ENCODE results near the gene GTF2H4. TPM values are rescaled to one million over a fixed set of nuclear protein-coding genes. Genes with fewer than 3 reads are reported as not detected.

The GTF2H4 gene
- total and polyA plus RNA-seq, 12 donors = 3.7 to 71.9 (median 29.9) TPM

DNA sequence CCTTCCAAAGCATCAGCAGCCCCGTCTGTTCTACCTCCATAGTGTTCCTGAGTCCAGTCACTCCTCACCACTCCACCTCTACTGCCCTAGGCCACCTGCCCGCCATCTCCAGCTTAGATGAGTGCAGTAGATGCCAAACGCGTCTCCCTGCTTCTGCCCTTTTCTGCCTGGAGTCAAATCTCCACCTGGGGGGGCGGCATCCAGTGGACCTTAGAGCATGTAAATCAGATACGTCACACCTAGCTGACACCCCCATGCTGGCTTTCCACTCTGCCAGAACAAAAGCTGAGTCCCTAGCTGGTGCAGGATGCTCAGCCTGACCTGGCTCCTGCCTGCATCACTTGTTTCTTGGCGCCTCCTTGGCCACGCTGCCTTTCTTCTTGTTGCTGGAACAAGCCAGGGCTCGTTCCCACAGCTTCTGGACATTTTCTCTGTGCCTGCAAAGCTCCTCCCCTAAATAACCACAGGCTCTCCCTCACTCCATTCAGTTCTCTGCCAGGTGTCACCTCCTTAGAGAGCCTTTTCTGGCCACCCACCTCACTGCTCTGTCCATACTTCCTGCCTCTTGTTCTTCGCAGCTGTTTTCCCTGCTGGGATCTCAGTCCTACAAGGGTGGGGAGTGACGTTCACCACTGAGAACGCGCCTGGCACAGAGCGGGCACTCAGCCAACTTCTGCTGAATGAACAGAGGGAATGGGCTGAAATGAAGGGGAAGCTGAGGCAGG, 17.9 kb upstream of the GTF2H4 start:
- no peak overlapping the region for H3K4me3 ChIP-seq
- peaks cover 0 to 46% of the 10 kb centered on the region in 2 donors for H3K36me3 ChIP-seq (replicated peaks in 1 of 2)
- H3K27ac ChIP-seq = no peak overlapping the region
- TF ChIP-seq POLR2A (IDR thresholded peaks at IDR 0.05) = no peak
- TF ChIP-seq, protein P1, sequence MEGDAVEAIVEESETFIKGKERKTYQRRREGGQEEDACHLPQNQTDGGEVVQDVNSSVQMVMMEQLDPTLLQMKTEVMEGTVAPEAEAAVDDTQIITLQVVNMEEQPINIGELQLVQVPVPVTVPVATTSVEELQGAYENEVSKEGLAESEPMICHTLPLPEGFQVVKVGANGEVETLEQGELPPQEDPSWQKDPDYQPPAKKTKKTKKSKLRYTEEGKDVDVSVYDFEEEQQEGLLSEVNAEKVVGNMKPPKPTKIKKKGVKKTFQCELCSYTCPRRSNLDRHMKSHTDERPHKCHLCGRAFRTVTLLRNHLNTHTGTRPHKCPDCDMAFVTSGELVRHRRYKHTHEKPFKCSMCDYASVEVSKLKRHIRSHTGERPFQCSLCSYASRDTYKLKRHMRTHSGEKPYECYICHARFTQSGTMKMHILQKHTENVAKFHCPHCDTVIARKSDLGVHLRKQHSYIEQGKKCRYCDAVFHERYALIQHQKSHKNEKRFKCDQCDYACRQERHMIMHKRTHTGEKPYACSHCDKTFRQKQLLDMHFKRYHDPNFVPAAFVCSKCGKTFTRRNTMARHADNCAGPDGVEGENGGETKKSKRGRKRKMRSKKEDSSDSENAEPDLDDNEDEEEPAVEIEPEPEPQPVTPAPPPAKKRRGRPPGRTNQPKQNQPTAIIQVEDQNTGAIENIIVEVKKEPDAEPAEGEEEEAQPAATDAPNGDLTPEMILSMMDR (IDR thresholded peaks at IDR 0.05) = no peak
- no peaks in the 10 kb centered on the region for H3K27me3 ChIP-seq
- no peaks in the 10 kb centered on the region for H3K9me3 ChIP-seq (replicated peaks in 1 of 3)
- intact Hi-C loops (cut with DNase I) = loop anchor here in 1 of 2 donors (10.0 kb wide), 1 partner anchor 145 kb away; the partner anchor contains the start of genes FLOT1 and IER3
- DNase-seq = peak in 4 of 7 donors; percentile 12 to 79 (median 25)
- peaks cover 11 to 24% of the 10 kb centered on the region in 2 donors for H3K4me1 ChIP-seq (replicated peaks in 1 of 2)
- 86 to 90% (median 89%) methylated on average over 13 to 14 of the region's 14 CpGs for WGBS, 4 donors

GRCh38 chr6:30890646-30891449, 17.2 kb upstream of the GTF2H4 start:
- peaks cover 0 to 53% of the 10 kb centered on the region in 2 donors for H3K36me3 ChIP-seq (replicated peaks in 1 of 2)
- H3K4me1 ChIP-seq (replicated peaks in 1 of 2) = peaks cover 6 to 17% of the 10 kb centered on the region in 2 donors
- no peak overlapping the region for H3K4me3 ChIP-seq
- no peaks in the 10 kb centered on the region for H3K9me3 ChIP-seq (replicated peaks in 1 of 3)
- no peak overlapping the region for H3K27ac ChIP-seq
- WGBS, 4 donors = 86 to 91% (median 90%) methylated on average over 5 to 12 of the region's 12 CpGs
- intact Hi-C loops (cut with DNase I) = no loop called here
- no peak for TF ChIP-seq POLR2A (IDR thresholded peaks at IDR 0.05)
- TF ChIP-seq, protein P1 (IDR thresholded peaks at IDR 0.05) = no peak
- H3K27me3 ChIP-seq = no peaks in the 10 kb centered on the region
- DNase-seq = peak in 2 of 7 donors; percentile 6 to 10

DNA sequence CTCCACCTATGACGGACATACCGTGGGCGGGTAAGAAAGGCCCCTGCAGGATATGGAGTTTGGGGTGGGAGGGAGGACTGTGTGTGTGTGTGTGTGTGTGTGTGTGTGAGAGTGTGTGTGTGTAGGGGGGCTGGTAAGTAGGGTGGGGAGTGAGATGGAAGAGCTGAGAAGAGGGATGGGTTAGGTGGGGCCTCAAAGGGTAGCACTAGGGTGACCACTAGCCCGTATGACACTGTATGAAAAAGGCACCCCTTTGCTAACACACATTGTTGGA, 16.6 kb upstream of the GTF2H4 start:
- 91 to 94% (median 92%) methylated on average over 4 of the region's 4 CpGs for WGBS, 4 donors
- Histone ChIP-seq H3K4me1 (replicated peaks in 1 of 2) (peaks cover 2 to 11% of the 10 kb centered on the region in 2 donors), H3K27ac (no peak overlapping the region), H3K27me3 (no peaks in the 10 kb centered on the region), H3K9me3 (replicated peaks in 1 of 3) (no peaks in the 10 kb centered on the region), H3K4me3 (no peak overlapping the region), H3K36me3 (replicated peaks in 1 of 2) (peaks cover 0 to 56% of the 10 kb centered on the region in 2 donors)
- DNase-seq = no peak
- intact Hi-C loops (cut with DNase I) = no loop called here
- no peak for TF ChIP-seq POLR2A (IDR thresholded peaks at IDR 0.05)
- TF ChIP-seq, protein P1 (IDR thresholded peaks at IDR 0.05) = no peak

DNA sequence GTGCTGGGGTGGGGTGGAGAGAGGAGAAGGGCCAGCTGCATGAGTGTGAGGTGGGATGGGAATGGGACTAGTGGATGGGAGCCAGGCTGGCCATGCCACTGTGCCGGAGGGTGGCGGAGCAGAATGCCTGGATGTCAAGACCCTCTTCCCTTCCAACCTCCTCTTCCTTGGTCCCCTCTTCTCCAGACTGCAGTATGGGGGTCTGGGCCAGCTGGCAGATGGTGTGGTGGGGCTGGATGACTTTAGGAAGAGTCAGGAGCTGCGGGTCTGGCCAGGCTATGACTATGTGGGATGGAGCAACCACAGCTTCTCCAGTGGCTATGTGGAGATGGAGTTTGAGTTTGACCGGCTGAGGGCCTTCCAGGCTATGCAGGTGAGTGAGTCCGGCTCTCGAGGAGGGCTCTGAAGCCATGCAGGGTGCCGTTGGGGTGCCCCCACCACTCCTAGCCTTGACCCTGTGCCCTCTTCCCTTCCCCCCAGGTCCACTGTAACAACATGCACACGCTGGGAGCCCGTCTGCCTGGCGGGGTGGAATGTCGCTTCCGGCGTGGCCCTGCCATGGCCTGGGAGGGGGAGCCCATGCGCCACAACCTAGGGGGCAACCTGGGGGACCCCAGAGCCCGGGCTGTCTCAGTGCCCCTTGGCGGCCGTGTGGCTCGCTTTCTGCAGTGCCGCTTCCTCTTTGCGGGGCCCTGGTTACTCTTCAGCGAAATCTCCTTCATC, 16.0 kb upstream of the GTF2H4 start:
- no peaks in the 10 kb centered on the region for H3K27me3 ChIP-seq
- peak in 2 of 7 donors; percentile 5 to 11 for DNase-seq
- H3K36me3 ChIP-seq (replicated peaks in 1 of 2) = peaks cover 0 to 62% of the 10 kb centered on the region in 2 donors
- TF ChIP-seq, protein P1 (IDR thresholded peaks at IDR 0.05) = no peak
- TF ChIP-seq POLR2A (IDR thresholded peaks at IDR 0.05) = no peak
- WGBS, 4 donors = 82 to 93% (median 90%) methylated on average over 10 to 21 of the region's 21 CpGs
- H3K27ac ChIP-seq = no peak overlapping the region
- no peaks in the 10 kb centered on the region for H3K9me3 ChIP-seq (replicated peaks in 1 of 3)
- intact Hi-C loops (cut with DNase I) = no loop called here
- H3K4me1 ChIP-seq (replicated peaks in 1 of 2) = peaks cover 0 to 7% of the 10 kb centered on the region in 2 donors
- H3K4me3 ChIP-seq = no peak overlapping the region

Measured in adrenal gland (tissue), 12 donors.